Esophagus muscularis mucosa (tissue), 4 donors: ENCODE results near the gene DRG2.

Source experiments
- EP300 ChIP-seq: sonication (generic); formaldehyde crosslinking; IDR thresholded peaks from one replicate; pipeline ENCODE4 v1.6.1; 2017; ENCODE audit warnings: antibody characterized with exemption
- POLR2A ChIP-seq: fragments of 450-650 bp; IDR thresholded peaks from one replicate; pipeline ENCODE4 v1.6.1; 2017; ENCODE audit warnings: antibody characterized with exemption, moderate library complexity, mild to moderate bottlenecking, low read depth
- POLR2AphosphoS5 ChIP-seq, 2 donors: sonication (generic); formaldehyde crosslinking; IDR thresholded peaks; one replicate each; pipeline ENCODE4 v1.6.1; 2017; ENCODE audit warnings: antibody characterized with exemption in 2 of 2
- TF ChIP-seq, protein P1 (sequence below), 3 experiments: fragments of 200-600 bp in 2 of 3; fragments of 450-650 bp in 1 of 3; sonication (generic) in 2 of 3; IDR thresholded peaks; one replicate each; pipeline ENCODE4 v1.5.1; 2017 to 2019; ENCODE audit warnings: antibody characterized with exemption in 3 of 3, mild to moderate bottlenecking in 2 of 3, moderate library complexity in 1 of 3

DNA sequence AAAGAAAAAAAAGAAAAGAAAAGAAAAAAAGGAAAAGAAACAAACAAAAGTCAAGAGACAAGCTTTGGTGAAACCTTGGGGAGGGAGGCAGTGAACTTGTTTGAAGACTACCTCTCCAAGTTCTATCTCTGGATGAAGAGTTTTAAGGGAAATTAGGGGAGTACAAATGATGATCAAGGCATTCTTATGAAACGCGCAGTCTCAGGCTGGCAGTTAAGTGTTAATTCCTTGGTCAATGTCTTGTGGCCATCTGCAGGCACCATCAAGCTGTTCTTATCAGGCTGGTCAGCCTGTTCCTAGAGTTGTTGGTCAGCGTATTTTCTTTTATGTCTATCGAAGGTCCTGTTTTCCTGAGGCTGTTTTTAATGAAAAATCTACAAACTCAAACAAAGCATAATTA lies 8.2 kb upstream of the DRG2 start:
- no peak for TF ChIP-seq POLR2A
- TF ChIP-seq, protein P1, sequence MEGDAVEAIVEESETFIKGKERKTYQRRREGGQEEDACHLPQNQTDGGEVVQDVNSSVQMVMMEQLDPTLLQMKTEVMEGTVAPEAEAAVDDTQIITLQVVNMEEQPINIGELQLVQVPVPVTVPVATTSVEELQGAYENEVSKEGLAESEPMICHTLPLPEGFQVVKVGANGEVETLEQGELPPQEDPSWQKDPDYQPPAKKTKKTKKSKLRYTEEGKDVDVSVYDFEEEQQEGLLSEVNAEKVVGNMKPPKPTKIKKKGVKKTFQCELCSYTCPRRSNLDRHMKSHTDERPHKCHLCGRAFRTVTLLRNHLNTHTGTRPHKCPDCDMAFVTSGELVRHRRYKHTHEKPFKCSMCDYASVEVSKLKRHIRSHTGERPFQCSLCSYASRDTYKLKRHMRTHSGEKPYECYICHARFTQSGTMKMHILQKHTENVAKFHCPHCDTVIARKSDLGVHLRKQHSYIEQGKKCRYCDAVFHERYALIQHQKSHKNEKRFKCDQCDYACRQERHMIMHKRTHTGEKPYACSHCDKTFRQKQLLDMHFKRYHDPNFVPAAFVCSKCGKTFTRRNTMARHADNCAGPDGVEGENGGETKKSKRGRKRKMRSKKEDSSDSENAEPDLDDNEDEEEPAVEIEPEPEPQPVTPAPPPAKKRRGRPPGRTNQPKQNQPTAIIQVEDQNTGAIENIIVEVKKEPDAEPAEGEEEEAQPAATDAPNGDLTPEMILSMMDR (IDR thresholded peaks at IDR 0.05), result no peak
- no peak for TF ChIP-seq POLR2AphosphoS5 (IDR thresholded peaks at IDR 0.05)
- no peak for TF ChIP-seq EP300
